ENCODE data around the gene TEKTIP1.
A peak's percentile ranks its signal among the peaks of the same experiment; 100 is the strongest.

TEKTIP1 gene

GRCh38 chr19:3538965-3539755, at the start of gene TEKTIP1:
TSS of gene TEKTIP1 (plus strand) at chr19:3539174. CDS start at chr19:3539178, 4 bp downstream.
- peak in 15 of 56 donors; percentile 9 to 58 (median 25) for DNase-seq

- DNase-seq: no peak
Measured at GRCh38 chr19:3491396-3492119, 47.4 kb upstream of the TEKTIP1 start.

- DNase-seq: no peak
Measured at GRCh38 chr19:3492131-3492839, 46.7 kb upstream of the TEKTIP1 start.

- no peak for DNase-seq
Measured at GRCh38 chr19:3492919-3493318, 46.1 kb upstream of the TEKTIP1 start.

- no peak for DNase-seq
Measured at GRCh38 chr19:3493651-3494050, 45.3 kb upstream of the TEKTIP1 start.

- DNase-seq: peak; percentile 7 to 98 (median 89)
Measured at GRCh38 chr19:3494051-3494450, 44.9 kb upstream of the TEKTIP1 start.

- peak in 34 of 56 donors; percentile 17 to 80 (median 52) for DNase-seq
Measured at GRCh38 chr19:3494559-3494958, 44.4 kb upstream of the TEKTIP1 start.

- DNase-seq: no peak
Measured at GRCh38 chr19:3496392-3497273, 42.3 kb upstream of the TEKTIP1 start.

GRCh38 chr19:3497757-3498520, 41.0 kb upstream of the TEKTIP1 start:
- no peak for DNase-seq

GRCh38 chr19:3499738-3500428, 39.1 kb upstream of the TEKTIP1 start:
- DNase-seq: no peak

GRCh38 chr19:3500429-3501101, 38.4 kb upstream of the TEKTIP1 start, which contains the start of gene DOHH:
TSS of gene DOHH (minus strand) at chr19:3500674. CDS start at chr19:3496814, 3,860 bp downstream.
- peak; percentile 54 to 99 (median 93) for DNase-seq

- DNase-seq: no peak
Measured at GRCh38 chr19:3501780-3502179, 37.2 kb upstream of the TEKTIP1 start.

GRCh38 chr19:3503036-3503572, 35.9 kb upstream of the TEKTIP1 start:
- DNase-seq: no peak

- no peak for DNase-seq
Measured at GRCh38 chr19:3504735-3505134, 34.2 kb upstream of the TEKTIP1 start.

GRCh38 chr19:3505598-3506383, 33.2 kb upstream of the TEKTIP1 start, which contains the start of gene FZR1:
TSS of gene FZR1 (plus strand) at chr19:3506311. CDS start at chr19:3522990, 16,679 bp downstream.
- DNase-seq: peak; percentile 89 to 100 (median 98)

GRCh38 chr19:3506384-3507340, 32.3 kb upstream of the TEKTIP1 start:
- peak in 13 of 56 donors; percentile 6 to 60 (median 36) for DNase-seq

Data from nucleus accumbens (tissue), 56 donors.